ENCODE results near the gene LYPLA2. TPM values are rescaled to one million over a fixed set of nuclear protein-coding genes. Genes with fewer than 3 reads are reported as not detected.

LYPLA2 gene
- total RNA-seq, 1 donor from 2014 or later = 44.2 TPM

DNA sequence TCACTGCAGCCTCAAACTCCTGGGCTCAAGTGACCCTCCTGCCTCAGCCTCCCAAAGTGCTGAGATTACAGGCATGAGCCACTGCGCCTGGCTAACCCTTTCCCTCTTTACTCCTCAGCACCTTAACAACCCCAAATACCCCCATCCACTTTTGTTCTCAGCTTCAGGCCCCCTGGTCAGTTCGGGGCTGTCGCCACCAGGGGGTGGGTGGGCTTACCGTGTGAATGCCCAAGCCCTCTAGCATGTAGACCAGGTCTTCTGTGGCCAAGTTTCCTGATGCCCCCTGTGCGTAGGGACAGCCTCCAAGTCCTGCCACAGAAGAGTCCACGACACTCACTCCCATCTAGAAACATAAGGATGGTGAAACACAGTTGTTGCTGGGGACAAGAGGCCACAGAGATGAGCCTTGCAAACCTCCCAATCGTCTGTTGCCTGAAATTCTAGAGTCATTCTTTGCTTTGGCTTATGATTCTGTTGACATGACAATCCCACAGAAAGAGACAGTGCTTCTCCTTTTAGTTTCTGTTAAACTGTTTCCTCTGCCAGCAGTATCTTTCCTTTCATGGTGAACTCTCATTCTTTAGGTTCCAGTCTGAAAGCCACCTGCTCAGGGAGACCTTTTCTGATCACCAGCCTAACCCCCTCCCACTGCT, 13.4 kb downstream of the LYPLA2 start:
- peaks cover 37% of the 10 kb centered on the region for H3K36me3 ChIP-seq
- H3K27me3 ChIP-seq (ENCODE audit: low read depth) = no peaks in the 10 kb centered on the region
- intact Hi-C loops (cut with DNase I) = no loop called here
- H3K9me3 ChIP-seq = no peaks in the 10 kb centered on the region
- TF ChIP-seq, protein P1, sequence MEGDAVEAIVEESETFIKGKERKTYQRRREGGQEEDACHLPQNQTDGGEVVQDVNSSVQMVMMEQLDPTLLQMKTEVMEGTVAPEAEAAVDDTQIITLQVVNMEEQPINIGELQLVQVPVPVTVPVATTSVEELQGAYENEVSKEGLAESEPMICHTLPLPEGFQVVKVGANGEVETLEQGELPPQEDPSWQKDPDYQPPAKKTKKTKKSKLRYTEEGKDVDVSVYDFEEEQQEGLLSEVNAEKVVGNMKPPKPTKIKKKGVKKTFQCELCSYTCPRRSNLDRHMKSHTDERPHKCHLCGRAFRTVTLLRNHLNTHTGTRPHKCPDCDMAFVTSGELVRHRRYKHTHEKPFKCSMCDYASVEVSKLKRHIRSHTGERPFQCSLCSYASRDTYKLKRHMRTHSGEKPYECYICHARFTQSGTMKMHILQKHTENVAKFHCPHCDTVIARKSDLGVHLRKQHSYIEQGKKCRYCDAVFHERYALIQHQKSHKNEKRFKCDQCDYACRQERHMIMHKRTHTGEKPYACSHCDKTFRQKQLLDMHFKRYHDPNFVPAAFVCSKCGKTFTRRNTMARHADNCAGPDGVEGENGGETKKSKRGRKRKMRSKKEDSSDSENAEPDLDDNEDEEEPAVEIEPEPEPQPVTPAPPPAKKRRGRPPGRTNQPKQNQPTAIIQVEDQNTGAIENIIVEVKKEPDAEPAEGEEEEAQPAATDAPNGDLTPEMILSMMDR (IDR thresholded peaks at IDR 0.05) = peak; percentile 8
- ATAC-seq = no peak
- no peak overlapping the region for H3K4me3 ChIP-seq
- H3K4me1 ChIP-seq = peaks cover 19% of the 10 kb centered on the region
- no peak for DNase-seq
- H3K27ac ChIP-seq = no peak overlapping the region

DNA sequence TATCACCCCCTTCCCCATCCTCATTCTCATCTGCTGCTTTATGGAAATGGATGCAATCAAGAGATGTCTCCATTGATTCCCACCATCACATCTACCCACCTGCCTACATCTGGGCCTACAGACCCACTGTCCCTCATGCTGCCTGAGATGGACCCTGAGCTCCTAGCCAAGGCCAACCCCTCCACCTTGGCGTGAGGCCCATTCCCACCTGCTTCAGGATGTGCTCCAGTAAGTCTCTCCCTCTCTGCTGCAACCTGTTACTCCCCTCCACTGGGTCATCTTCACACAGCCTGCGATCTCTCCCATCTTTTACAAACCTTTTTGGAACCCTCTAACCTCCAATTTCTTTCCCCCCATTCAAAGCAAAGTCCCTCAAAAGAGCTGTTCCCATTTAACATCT, 14.1 kb downstream of the LYPLA2 start:
- ATAC-seq = no peak
- Histone ChIP-seq H3K9me3 (no peaks in the 10 kb centered on the region), H3K36me3 (peaks cover 37% of the 10 kb centered on the region), H3K27me3 (ENCODE audit: low read depth) (no peaks in the 10 kb centered on the region), H3K4me1 (peaks cover 19% of the 10 kb centered on the region), H3K4me3 (no peak overlapping the region), H3K27ac (no peak overlapping the region)
- TF ChIP-seq, protein P1 (IDR thresholded peaks at IDR 0.05) = no peak
- intact Hi-C loops (cut with DNase I) = no loop called here
- no peak for DNase-seq

DNA sequence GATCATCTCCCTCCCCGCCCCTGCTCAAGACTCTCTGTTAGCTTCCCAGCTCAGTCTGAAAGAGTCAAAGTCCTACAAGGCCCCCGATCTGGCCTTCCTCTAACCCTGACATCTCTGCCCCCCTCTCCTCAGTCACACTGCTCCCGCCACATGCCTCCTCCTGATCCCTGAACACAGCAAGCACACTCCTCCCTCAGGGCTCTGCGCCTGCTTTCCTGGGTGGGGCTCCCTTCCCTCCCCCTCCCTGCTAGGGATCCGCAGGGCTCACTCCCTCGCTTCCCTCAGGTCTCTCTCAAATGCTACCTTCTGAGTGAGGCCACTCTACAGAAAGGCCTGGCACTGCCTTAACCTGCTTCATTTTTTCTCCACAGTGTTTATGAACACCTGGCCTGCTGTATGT, 15.3 kb downstream of the LYPLA2 start:
- TF ChIP-seq, protein P1 (IDR thresholded peaks at IDR 0.05) = no peak
- Histone ChIP-seq H3K9me3 (no peaks in the 10 kb centered on the region), H3K27ac (no peak overlapping the region), H3K4me3 (no peak overlapping the region), H3K27me3 (ENCODE audit: low read depth) (no peaks in the 10 kb centered on the region), H3K36me3 (peaks cover 41% of the 10 kb centered on the region), H3K4me1 (peaks cover 22% of the 10 kb centered on the region)
- intact Hi-C loops (cut with DNase I) = no loop called here
- ATAC-seq = no peak
- no peak for DNase-seq

DNA sequence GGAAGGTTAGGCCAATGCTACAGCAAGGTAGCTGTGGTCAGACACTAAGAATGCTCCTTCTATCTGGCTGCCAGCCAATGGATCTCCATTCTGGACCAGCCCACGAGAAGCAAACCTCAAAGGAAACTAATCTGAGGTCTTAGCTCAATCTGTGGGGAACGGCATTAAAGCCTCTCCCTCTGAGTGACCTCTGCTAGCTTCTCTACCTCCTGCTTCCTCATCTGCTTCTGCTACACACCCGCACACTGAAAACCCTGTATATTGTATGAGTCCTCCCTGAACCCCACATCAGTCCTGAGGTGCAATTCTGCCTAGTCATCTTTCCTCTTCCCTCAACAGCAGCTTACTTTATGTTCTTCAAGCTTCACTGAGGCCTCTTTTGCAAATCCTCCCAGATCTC, 16.5 kb downstream of the LYPLA2 start:
- intact Hi-C loops (cut with DNase I) = no loop called here
- H3K9me3 ChIP-seq = no peaks in the 10 kb centered on the region
- H3K27ac ChIP-seq = no peak overlapping the region
- H3K4me3 ChIP-seq = no peak overlapping the region
- DNase-seq (no peak), ATAC-seq (no peak)
- TF ChIP-seq, protein P1 (IDR thresholded peaks at IDR 0.05) = no peak
- H3K36me3 ChIP-seq = peaks cover 46% of the 10 kb centered on the region
- no peaks in the 10 kb centered on the region for H3K27me3 ChIP-seq (ENCODE audit: low read depth)
- H3K4me1 ChIP-seq = peaks cover 13% of the 10 kb centered on the region

DNA sequence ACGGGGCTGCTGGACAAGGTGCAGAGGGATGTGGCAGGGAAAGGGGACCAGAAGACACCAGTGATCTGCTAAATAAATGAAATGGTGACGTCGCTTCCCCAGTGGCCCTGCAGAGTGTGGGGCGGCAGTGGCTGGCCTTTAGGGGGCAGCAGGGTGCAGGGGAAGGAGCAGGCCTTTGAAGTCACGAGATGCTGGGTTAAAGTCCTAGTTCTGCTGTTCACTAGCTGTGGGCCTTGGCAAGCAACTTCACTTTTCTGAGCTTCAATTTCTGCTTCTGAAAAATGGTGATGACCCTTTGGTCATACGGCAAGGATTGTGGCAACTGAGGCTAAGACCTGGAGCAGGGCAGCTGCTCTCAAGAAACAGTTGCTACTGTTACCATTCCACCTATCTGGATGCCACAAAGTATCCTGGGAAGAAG, 18.8 kb downstream of the LYPLA2 start:
- TF ChIP-seq, protein P1 (IDR thresholded peaks at IDR 0.05) = peak; percentile 86
- Histone ChIP-seq H3K36me3 (peaks cover 59% of the 10 kb centered on the region), H3K4me1 (peaks cover 13% of the 10 kb centered on the region), H3K4me3 (no peak overlapping the region), H3K9me3 (no peaks in the 10 kb centered on the region), H3K27me3 (ENCODE audit: low read depth) (no peaks in the 10 kb centered on the region), H3K27ac (peak overlapping the region; percentile 19)
- DNase-seq = peak; percentile 83
- peak; percentile 93 for ATAC-seq
- intact Hi-C loops (cut with DNase I) = no loop called here
